Inferior parietal cortex (tissue), 1 donor: ENCODE measurements around the gene HHEX.

ENCODE experiments used
- DNase-seq: peaks from one replicate; pipeline ENCODE4 v3.0.0-alpha.2; 2016; ENCODE audit errors: extremely low spot score

Gene HHEX

DNA sequence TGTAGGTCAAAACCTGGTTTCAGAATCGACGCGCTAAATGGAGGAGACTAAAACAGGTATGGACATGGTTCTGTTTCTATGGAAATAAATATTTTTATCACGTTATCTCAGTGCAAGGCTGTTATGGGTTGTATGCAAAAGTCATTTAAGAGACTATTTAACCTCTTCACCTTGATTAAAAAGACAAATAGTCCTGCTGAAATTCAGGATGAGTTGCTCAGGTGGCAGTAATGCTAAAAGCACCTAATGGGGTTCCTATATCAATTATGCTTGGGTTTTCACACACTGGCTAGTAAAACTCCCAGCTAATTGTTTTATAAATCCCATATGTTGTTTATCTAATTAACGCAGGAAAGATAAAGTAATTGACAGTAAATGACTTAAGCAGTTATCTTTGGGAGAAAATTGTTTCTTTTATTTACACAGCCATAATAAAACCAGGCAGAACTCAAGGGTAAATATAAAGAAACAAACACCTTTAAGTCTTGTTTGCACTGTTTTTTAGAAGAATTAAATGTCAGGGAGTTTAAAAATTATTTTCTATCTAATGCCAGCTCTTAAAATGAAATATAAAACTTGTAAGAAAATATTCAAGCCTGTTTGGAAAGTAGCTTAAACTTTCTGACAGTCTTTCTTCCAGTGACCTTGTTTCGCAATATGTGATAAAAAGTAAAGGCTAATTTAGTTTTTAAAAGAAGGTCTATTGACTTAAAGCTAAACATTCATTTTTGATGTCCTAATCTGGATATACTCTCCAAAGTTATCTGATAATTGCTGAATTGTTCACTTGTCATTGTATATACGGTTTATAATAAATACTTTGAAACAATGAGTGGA is 3.2 kb downstream of the HHEX start:
- DNase-seq, result no peak

DNA sequence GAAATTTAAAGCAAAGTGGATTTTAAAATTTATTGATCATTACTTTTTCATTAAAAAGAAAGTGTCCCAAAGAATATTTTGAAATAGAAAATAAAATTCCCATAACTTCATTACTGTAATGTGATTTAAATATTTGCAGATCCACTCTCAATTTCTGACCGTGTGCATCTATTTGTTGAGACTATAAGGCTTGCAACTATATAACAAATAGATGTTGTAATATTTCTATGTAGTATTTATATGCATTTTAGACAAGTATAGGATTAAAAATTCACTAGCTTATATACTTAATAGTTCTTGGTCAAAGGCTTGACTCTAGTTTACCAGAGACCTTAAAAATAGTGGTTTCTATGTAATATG is 3.8 kb downstream of the HHEX start:
- no peak for DNase-seq

DNA sequence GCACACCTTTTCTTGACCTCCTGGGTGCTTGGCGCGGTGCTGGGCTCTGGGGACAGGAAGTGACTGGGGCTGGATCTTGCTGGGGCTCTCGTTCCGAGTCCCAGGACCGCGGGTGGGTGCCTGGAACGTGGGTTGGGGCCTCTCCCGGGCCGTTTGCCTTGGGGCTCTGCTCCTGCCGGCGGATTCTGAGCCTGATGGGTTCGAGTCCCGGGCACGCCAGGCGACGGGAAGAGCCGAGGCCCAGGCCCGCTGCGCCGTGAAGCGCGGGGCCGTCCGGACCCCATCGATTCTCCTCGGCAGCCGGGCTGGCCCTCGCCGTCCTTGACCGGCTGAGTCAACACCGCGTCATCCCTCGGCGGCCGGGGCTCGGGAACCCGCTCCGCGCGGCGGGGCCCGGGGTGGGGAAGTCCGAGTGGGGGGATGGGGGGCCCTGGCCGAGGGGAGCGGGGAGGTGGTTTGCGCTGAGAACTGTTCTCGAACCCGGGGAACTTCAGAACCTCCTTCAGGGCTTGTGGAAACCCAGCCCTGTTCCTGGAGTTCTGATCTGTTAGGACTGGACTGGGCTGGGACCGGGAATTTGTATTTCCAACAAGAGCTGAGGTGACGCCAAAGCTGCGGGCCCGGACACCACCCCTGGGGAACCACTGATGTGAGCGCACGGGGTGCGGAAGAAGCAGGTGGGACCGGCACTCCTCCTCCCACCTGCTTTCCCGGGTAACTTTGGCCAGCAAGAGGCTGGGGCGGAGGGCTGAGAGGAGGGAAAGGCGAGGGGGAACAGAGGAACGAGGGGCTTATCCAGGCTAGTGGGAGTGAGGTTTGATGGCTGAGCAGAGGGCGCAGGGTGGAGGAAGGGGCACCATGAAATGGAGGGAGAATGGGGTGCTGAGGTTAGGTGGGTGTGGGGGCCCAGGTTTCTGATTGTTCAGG is 6.2 kb downstream of the HHEX start:
- DNase-seq, result no peak

DNA sequence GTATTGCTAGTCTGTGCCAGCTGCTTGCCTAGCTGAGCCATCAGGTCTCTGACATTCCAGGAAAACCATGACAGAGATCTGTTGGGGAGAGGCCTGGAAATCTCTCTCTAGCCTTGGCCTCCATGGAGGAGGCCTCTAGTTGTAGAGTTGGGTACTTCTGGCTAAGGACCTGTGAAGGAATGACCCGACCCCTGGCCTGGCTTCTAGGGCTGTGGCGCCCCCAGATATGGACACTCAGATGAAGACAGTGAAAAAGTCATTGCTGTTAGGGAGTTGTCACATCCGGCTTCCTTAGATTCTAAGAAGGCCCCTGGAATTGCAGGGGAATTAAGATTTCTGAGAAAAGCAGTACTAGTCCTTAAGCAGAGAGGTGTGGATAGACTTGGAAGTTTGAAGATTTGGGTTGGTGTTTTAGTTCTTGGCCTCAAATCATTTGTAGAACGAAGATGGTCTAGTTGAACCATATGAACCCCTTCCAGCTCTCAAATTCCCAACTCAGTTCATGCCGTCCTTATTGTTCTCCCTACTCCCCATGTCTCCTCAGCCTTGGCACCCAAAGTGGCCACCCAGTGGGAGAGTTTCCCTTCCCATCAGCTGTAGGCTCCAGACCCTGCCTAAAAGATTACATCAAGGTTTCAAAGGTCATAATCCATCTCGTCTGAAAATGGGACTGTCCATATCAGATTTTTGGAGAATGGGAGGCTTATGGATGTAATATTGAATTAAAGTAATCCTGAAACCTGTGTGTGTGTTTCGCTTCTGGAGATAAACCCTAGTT is 7.0 kb downstream of the HHEX start:
- DNase-seq, result no peak

DNA sequence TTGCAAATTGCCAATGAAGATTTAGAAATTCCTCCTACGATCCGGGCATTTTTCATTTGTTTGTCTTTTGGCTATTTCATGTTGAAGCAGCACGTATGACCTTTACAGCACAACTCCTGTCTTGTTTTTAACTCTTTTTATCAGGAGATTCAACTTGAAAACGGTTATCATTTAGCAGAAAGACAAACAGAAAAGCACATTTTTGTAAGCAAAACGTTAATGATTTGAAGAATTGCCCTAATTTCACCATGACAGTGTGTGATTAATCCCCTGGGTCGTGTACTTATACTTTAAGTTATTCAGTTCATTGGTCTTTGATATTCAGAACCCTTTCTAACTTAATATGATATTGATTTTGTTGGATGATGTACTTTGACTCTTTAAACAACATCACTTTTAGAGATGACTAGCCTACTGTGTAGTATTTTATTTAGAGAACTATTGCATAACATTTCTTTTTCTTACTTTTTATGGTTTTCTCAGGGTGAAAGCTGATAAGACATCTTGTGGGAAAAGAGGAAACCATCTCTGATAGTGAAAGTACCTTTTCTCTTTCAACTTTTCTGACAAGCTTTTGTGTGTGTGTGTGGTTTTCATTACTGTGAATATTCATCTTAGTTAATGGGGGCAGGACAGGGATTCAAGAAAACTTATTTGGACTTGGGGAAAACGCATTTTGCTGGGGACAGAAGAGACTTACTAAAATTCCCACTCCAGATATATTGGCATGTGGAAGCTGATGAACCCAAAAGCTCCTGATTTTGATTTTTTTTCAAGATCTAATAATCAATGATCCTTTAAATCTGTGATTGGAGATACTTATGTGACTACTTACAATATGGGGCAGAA is 8.1 kb downstream of the HHEX start:
- no peak for DNase-seq

DNA sequence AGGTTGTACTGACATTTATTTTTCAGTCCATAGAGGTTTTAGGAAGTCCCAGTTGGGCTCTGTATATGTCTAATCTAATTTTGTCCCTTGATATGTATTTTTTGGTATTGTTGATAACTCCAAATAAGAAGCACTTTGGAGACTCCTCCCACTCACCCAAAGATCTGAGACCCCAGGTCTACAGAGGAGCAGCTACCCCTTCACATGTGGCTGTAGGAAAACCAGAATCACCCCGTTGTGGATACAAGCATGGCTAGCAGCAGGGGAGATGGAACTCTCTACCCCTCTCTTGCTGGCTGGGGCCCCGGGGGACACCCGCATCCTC is 9.4 kb downstream of the HHEX start:
- DNase-seq, result no peak

DNA sequence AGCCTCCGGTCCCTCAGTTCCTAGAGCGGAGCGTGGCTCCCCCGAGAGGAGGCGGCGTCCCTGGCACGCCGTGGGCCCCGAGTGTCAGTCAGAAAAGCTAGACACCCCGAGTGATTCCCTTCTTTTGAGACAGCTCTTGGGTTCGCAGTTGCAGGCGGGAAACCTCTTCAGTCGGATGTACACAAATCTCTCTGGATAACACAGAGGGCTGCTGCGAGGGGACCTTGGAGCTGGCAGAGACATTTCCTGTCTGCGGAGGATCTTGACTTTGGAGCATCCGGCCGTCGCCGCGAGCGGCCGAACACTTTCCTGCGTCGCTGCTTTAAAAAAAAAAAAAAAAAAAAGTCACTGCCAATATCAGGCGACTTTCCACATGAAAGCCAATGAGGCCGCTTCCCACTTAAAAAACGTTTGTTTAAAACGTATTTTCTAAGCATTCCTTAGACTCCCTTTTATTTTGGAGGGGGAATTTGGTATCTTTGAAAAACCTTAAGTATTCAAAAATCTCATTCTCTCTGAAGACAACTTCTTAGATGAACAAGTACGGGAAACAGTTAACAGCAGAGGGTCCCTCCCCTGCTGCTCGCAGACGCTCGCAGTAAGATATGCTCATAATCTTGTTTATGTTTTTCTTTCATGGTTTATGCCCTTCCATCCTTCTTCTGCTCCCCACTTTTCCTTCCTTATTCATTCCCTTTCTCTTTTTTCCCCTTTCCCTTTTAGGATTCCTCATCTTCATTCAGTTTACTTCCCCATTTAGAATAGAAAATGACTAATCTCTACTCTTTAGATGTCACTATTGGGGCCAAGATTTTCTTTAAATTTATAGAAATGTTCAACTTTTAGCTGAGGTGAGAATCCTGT is 10.0 kb downstream of the HHEX start:
- DNase-seq, result no peak

DNA sequence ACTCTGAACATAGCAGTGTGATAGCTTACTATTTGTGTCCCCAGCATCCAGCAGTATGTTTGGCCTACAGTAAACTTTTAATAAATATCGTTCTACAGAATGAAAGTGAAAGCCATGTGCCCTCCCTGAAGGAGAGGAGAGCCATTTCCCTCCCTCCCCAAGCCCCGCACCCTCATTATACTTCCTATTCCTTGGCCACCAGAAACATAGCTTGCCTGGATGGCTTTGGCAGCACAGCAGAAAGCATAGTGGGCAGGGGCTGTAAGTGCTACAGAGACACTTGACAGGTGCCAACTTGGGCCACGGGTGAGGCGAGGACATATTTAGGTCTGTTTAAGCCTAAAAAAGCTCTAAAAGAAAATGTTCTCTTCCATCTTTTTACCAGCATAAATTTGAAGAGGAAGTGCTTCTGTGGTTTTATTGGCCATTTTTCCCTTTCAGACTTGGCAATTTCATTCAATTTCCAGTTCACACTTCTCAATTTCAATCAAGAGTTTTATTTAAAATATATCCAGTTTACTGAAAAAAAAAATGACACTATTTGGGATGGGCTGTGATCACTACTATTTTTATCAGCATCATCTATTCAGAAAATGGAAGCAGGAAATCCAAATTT is 12.7 kb downstream of the HHEX start:
- DNase-seq, result no peak

DNA sequence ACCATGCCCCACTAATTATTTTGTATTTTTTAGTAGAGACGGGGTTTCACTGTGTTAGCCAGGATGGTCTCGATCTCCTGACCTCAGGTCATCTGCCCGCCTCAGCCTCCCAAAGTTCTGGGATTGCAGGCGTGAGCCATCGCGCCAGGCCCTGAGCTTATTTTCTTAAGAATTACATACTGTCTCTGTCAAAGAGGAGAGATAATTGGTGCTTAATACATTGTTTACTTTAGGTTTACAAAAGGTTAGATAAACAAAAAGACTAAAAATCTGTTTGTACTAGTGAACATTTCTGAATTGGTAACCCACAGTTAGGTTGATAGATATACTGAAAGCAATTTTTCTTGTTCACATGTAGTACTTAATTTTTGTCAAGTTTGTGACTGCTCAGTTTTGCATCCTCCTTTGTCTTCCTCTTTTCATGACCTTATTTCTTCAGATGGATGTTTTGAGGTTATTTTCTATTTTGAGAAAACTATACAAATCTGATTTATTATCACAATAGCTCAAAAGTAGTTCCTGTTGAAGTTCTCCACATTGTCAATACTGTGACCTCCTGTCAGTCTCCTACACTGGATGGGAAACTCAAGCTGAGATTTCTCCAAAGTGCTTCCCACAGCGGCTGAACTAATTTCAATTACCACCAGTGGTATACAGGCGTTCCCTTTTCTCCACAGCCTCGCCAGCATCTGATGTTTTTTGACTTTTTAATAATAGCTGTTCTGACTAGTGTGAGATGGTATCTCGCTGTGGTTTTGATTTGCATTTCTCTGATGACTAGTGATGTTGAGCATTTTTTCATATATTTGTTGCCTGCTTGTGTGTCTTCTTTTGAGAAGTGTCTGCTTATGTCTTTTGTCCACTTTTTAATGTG is 22.5 kb downstream of the HHEX start:
- DNase-seq, result no peak

DNA sequence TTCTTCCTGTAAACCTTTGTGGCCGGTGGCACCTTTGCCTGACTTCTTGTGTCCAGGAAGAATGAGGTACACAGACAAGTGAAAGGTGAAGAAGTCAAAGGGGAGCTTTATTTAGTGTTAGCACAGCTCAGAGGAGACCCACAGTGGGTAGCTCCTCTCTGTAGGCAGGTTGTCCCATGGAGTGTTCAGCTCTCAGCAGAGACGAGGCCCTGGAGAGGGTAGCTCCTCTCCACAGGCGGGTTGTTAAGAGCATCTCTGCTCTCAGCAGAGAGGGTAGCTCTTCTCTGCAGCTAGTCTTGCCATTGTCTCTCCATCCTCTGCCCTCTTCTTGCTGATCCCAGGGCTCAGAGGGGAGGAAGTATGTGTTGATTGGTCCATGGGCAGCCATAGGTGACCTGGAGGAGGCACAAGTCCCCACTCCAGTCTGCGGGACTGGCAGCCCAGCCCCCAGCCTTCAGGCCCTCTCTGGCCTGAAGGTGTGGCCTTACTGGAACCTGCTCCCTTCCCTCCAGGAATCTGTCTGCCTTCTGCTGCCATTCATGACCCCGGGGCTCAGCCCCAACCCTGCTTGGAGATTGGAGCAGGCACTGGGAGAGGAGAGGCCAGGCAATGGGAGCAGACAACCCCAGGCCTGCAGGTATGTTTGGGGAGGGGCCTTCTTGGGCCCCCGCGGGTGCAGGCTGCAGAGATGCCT is 24.5 kb downstream of the HHEX start:
- DNase-seq, result no peak

DNA sequence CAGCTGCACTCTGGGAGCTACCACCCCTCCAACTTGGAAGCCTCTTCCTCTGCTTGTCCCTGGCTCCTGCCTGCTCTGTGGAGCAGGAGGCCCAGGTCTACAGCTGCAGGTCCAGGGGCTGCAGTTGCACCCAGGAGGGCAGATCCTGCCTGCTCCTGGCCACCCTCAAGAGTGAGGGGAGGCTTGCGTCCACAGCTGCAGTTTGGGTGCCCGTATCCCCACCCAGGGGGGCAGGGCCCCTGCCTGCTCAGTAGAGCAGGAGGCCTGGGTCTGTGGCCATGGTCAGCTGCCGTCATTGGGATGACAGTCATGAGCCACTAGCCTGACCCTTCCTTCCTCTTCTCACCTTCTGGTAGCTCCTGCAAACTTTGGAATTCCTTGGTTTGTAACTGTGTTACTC is 25.1 kb downstream of the HHEX start:
- no peak for DNase-seq

DNA sequence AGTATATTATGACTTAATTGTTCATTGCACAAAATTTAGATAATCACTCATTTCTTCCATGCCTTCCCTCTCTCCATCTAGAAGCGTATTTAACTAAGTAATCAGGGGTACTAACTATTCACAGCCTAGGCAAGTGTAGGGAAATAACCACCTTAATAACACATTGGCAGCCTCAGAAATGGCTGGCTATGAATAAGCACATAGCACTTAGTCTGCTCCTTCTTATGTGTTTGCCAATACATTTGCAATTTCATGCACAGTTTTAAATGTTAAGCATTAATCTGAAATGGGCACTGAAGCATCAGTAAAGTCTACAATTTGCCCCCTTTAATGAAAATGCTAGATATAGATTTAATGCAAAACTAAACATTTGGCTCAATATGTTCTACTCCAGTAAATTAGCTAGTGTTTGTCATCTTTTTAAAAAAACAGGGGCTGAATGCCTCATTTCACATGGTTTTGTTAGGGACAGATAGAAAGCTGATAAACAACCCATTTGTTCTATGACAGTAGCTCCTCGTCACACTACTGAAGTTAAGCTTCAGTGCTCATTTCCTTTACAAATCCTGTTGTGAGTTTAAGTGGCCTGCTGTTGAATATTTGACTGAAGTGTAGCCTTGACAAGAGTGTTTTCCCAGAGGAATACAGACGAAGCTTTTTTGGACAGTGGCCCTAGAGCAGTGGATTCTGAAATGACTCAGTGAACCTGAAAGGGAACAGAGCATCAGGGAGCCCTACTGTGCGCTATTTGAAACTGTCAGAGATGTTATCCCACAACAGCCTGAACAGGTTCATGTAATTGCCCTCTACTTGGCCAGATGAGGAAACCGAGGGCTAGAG is 30.5 kb downstream of the HHEX start:
- no peak for DNase-seq

DNA sequence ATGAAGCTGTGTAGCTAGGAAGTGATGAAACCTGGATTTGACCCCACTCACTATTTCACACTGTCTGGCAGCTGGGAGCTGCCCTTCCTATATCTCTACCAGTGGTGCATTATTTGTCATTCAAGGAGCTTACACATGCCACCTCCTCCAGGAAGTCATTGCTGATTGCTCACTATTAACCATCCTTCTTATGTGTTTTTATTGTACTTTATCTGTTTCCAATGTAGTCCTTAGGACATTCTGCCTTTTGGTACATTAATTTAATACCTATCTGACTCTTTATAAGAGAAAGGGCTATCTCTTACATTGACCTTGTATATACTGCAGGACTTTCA is 31.0 kb downstream of the HHEX start:
- DNase-seq, result no peak

DNA sequence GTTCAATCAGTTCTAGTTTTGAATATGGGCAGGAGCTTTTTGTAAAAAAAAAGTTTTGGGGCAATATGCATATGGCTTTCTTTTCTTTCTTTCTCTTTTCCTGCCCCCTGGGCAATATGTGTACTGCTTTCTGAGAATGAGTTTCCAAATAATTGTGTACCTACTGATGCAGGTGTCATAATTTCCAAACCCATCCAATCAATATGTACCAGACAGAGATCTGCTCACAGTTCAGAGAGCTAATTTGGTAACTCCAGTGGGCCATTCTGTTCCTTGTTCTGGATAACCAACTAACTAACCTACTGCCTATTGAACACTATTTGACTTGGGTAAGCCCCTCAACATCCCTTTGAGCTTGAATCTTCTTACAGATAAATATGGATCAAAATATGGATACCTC is 32.6 kb downstream of the HHEX start:
- no peak for DNase-seq

DNA sequence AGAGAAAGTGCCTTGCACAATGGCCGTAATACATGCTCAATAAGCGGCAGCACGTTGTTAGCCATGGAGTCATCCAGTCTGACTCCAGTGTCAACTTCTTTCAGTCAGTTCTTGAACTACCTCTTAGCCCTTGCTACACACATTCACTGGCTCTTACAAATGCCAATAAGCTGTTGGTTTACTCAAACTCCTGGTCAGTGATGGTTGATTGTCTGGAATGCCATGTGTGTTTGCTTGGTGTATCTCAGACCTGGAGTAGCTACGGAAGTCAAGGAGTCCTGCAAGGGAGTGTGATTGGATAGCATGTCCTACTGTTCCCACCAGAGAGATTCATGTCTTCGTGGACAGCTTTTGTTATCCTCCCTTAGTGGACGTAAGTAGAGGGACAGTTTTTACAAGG is 37.4 kb downstream of the HHEX start:
- DNase-seq, result no peak

DNA sequence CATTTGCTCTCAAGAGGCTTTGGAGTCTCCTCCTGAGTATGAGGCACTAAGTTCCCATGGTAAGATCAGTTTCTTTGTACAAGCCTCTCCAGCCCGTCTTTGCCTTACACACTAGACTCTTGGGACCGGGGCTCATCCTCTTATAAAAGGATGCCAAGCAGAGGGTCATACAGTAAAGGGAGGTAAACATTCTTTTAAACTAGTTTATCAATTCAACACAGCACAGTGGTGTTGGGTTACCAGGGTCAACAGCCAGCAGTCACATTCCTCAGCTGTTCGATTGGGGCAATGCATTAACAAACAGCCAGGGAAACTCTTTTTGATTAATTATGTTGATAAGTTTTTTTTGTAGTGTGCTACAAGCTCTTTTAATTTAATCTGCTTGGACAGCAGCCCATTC is 37.8 kb downstream of the HHEX start:
- DNase-seq, result no peak

DNA sequence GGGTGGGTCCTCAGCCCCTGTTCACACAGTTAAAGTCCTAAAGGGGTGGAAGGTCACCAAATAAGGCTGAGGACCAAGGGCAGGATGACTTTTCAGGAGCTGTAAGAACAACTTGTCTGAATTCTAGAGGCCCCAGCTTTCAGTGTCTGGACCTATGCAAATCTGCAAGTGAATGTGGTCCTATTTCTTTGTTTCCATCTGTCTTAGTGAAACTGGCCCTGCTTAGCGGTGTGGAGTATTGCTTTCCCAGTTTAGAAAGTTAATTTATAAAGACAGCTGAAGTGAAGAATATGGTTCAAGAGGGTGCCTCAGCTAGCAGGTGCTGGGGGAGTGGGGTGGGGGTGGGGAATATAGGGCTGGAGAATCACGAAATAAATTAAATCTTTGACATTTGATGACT is 40.1 kb downstream of the HHEX start:
- no peak for DNase-seq

DNA sequence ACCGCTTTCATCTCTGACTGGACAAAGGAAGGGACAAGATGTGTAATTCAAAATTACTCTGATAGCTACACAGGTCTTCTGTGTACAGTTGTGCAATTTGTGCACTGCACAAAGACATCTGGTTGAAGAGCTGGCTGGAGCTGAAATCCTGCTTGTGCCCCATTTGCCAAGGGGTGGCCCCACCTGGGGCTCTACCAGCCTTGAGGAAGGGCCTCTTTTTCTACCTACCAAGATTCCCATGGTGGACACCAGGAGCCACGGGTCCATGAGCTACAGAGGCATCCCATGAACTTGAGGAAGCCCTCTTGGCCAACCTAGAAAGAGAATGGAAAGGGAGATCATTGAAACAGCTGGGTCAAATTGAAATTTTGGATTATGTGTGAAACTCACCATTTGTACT is 43.2 kb downstream of the HHEX start:
- no peak for DNase-seq
